ENCODE measurements around the gene CCT6B. TPM values are rescaled to one million over a fixed set of nuclear protein-coding genes. Genes with fewer than 3 reads are reported as not detected.

CCT6B gene
- total and polyA plus RNA-seq, 9 of the 15 experiments (the other 6 are each of a cell fraction or from before 2014, with no cell fraction given), result 0.25 to 0.91 (median 0.58) TPM

- Histone ChIP-seq H3K9ac (ENCODE audit: insufficient read depth in 1 of 2, low read depth in 2 of 2, low read length in 2 of 2) (no peak overlapping the region), H2AFZ (ENCODE audit: low read depth, low read length) (no peak overlapping the region), H3K79me2 (ENCODE audit: control insufficient read depth, insufficient read depth, low read length) (no peaks in the 10 kb centered on the region), H3K4me1 (replicated peaks in 1 of 2; ENCODE audit: control insufficient read depth in 2 of 2, insufficient read depth in 2 of 2, low read length in 2 of 2) (no peaks in the 10 kb centered on the region), H3K9me3 (replicated peaks; ENCODE audit: control insufficient read depth, insufficient read depth, low read depth, low read length) (no peaks in the 10 kb centered on the region), H4K20me1 (replicated peaks; ENCODE audit: control insufficient read depth, insufficient read depth, low read length) (no peaks in the 10 kb centered on the region), H3K4me3 (no peak overlapping the region), H3K27ac (ENCODE audit: extremely low read depth, low read depth, low read length) (no peak overlapping the region), H3K4me2 (ENCODE audit: insufficient read depth, low read length) (no peak overlapping the region), H3K27me3 (ENCODE audit: control insufficient read depth in 2 of 2, insufficient read depth in 2 of 2, low read length in 2 of 2) (no peaks in the 10 kb centered on the region), H3K9me1 (ENCODE audit: control insufficient read depth, insufficient read depth, low read length) (no peaks in the 10 kb centered on the region), H3K36me3 (ENCODE audit: control insufficient read depth, insufficient read depth, low read length) (no peaks in the 10 kb centered on the region)
- intact Hi-C loops (cut with micrococcal nuclease) (no loop called here), in situ Hi-C loops (cut with MboI) (no loop called here)
- CTCF ChIA-PET (ENCODE audit: low intra/inter-chr PET ratio), result no interaction called here
- BruUV-seq (replicated peaks), result no TSS peak
- POLR2A ChIA-PET, result no interaction called here
- TF ChIP-seq ZNF766 (CRISPR knock-in tag; conservative IDR thresholded peaks at IDR 0.05) (0 out of 2 replicates have a peak, but pooled peaks have one; percentile 30), TRIM24 (IDR thresholded peaks at IDR 0.05) (no peak), SMARCC2 (IDR thresholded peaks at IDR 0.05; ENCODE audit: low read depth) (no peak)
- no peak for ATAC-seq
- FAIRE-seq, result no peak
- 0% methylated on average over 4 of the region's 4 CpGs for WGBS (ENCODE audit: insufficient coverage, low coverage, missing lambda C conversion rate)
- DNase-seq (ENCODE audit: extremely low read depth in 1 of 4, low spot score in 3 of 4), result no peak
Observed at GRCh38 chr17:34920676-34921075, 40.6 kb downstream of the CCT6B start.

GRCh38 chr17:34917381-34917780 is 43.9 kb downstream of the CCT6B start:
- ChIA-PET CTCF (ENCODE audit: low intra/inter-chr PET ratio) (no interaction called here), POLR2A (no interaction called here)
- in situ Hi-C loops (cut with MboI) (no loop called here), intact Hi-C loops (cut with micrococcal nuclease) (no loop called here)
- H4K20me1 ChIP-seq (replicated peaks; ENCODE audit: control insufficient read depth, insufficient read depth, low read length), result no peaks in the 10 kb centered on the region
- whole genome bisulfite sequencing (ENCODE audit: insufficient coverage, low coverage, missing lambda C conversion rate), result 0% methylated on average over 1 of the region's 1 CpG
- H3K9me1 ChIP-seq (ENCODE audit: control insufficient read depth, insufficient read depth, low read length), result no peaks in the 10 kb centered on the region
- DNase-seq (ENCODE audit: extremely low read depth in 1 of 4, low spot score in 3 of 4), result no peak
- ATAC-seq, result no peak
- no peak overlapping the region for H3K4me3 ChIP-seq
- no peaks in the 10 kb centered on the region for H3K27me3 ChIP-seq (ENCODE audit: control insufficient read depth in 2 of 2, insufficient read depth in 2 of 2, low read length in 2 of 2)
- H3K9ac ChIP-seq (ENCODE audit: insufficient read depth in 1 of 2, low read depth in 2 of 2, low read length in 2 of 2), result no peak overlapping the region
- no peaks in the 10 kb centered on the region for H3K4me1 ChIP-seq (replicated peaks in 1 of 2; ENCODE audit: control insufficient read depth in 2 of 2, insufficient read depth in 2 of 2, low read length in 2 of 2)
- H3K27ac ChIP-seq (ENCODE audit: extremely low read depth, low read depth, low read length), result no peak overlapping the region
- H3K79me2 ChIP-seq (ENCODE audit: control insufficient read depth, insufficient read depth, low read length), result no peaks in the 10 kb centered on the region
- BruUV-seq (replicated peaks), result no TSS peak
- H2AFZ ChIP-seq (ENCODE audit: low read depth, low read length), result no peak overlapping the region
- FAIRE-seq, result no peak
- H3K36me3 ChIP-seq (ENCODE audit: control insufficient read depth, insufficient read depth, low read length), result no peaks in the 10 kb centered on the region
- no peak overlapping the region for H3K4me2 ChIP-seq (ENCODE audit: insufficient read depth, low read length)
- H3K9me3 ChIP-seq (replicated peaks; ENCODE audit: control insufficient read depth, insufficient read depth, low read depth, low read length), result no peaks in the 10 kb centered on the region
- TF ChIP-seq PBX2 (CRISPR knock-in tag; IDR thresholded peaks at IDR 0.05; ENCODE audit: low read depth) (no peak), PBX2 (tag; conservative IDR thresholded peaks at IDR 0.05; ENCODE audit: low read depth) (no peak), MAFK (IDR thresholded peaks at IDR 0.05; ENCODE audit: low read length) (no peak), PCBP1 (IDR thresholded peaks at IDR 0.05; ENCODE audit: low read depth, low read length, poor library complexity, severe bottlenecking) (no peak), ZNF165 (CRISPR knock-in tag; IDR thresholded peaks at IDR 0.05; ENCODE audit: borderline replicate concordance) (no peak), ZNF146 (CRISPR knock-in tag; IDR thresholded peaks at IDR 0.05; ENCODE audit: unreplicated experiment) (no peak), MAFF (IDR thresholded peaks at IDR 0.05; ENCODE audit: low read length) (no peak), DEAF1 (CRISPR knock-in tag; IDR thresholded peaks at IDR 0.05) (no peak), PTBP1 (IDR thresholded peaks at IDR 0.05; ENCODE audit: low read depth, low read length) (no peak), HDGF (IDR thresholded peaks at IDR 0.05) (no peak), KLF13 (tag; IDR thresholded peaks at IDR 0.05; ENCODE audit: borderline replicate concordance, low read depth) (no peak), BRF1 (IDR thresholded peaks at IDR 0.05; ENCODE audit: borderline replicate concordance, extremely low read depth, insufficient read length) (no peak)
